OCI-LY1 (cell line): ENCODE data around the gene RAP2C.

Experiments
- EZH2 ChIP-seq: fragments of 200-600 bp; sonication (generic), shearing (Covaris generic); IDR thresholded peaks from 2 replicates; pipeline ENCODE4 v1.8.0; 2017; ENCODE audit warnings: borderline replicate concordance, mixed run types, mild to moderate bottlenecking, antibody characterized with exemption, low read length, moderate library complexity, mixed read lengths
- TF ChIP-seq, protein P1 (sequence below): fragments of 200-600 bp; sonication (generic), shearing (Covaris generic); IDR thresholded peaks from 2 replicates; pipeline ENCODE4 v1.5.1; 2017; ENCODE audit warnings: mild to moderate bottlenecking, antibody characterized with exemption, low read length, moderate library complexity, mixed read lengths

DNA sequence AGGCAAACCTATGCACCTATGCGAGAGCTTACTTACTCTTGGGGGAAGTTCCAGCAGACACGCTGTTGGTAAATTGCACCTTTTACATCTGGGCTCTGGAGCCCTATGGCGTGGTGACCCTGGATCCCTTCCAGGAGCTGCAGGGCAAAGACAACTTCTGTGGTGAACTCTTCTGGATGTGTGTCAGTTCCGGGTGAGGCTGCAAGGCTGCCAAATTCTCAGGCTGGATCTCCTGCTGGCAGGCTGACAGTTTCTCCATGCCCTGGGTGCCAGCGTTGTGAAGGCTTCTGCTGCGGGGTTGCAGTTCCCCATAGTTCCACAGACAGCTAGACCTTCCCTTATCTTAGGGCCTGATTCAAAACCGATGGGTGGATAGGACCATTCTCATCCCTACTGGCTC is 37.9 kb downstream of the RAP2C start:
- TF ChIP-seq, protein P1, sequence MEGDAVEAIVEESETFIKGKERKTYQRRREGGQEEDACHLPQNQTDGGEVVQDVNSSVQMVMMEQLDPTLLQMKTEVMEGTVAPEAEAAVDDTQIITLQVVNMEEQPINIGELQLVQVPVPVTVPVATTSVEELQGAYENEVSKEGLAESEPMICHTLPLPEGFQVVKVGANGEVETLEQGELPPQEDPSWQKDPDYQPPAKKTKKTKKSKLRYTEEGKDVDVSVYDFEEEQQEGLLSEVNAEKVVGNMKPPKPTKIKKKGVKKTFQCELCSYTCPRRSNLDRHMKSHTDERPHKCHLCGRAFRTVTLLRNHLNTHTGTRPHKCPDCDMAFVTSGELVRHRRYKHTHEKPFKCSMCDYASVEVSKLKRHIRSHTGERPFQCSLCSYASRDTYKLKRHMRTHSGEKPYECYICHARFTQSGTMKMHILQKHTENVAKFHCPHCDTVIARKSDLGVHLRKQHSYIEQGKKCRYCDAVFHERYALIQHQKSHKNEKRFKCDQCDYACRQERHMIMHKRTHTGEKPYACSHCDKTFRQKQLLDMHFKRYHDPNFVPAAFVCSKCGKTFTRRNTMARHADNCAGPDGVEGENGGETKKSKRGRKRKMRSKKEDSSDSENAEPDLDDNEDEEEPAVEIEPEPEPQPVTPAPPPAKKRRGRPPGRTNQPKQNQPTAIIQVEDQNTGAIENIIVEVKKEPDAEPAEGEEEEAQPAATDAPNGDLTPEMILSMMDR = no peak
- no peak for TF ChIP-seq EZH2
